ENCODE data around the gene AMIGO2. TPM values are rescaled to one million over a fixed set of nuclear protein-coding genes. Genes with fewer than 3 reads are reported as not detected.

AMIGO2 gene
- 18.5 TPM for total RNA-seq

GRCh38 chr12:47079468-47079980 is at the start of gene AMIGO2, which contains the start of gene PCED1B:
Gene AMIGO2 (minus strand): TSS chr12:47079959. CDS start chr12:47079002, 957 bp downstream.
Gene PCED1B (plus strand): TSS chr12:47079621. CDS start chr12:47235064, 155,443 bp downstream.

Other genes with a start within 250 kb of the AMIGO2 start
- gene PCED1B, start 338 bp downstream of the AMIGO2 start, total RNA-seq, result 3.3 TPM